Osteocyte (in vitro differentiated cells): Measurements from ENCODE around the gene SRC. TPM values are rescaled to one million over a fixed set of nuclear protein-coding genes. Genes with fewer than 3 reads are reported as not detected.

ENCODE experiments used
- DNase-seq: peaks from one replicate; pipeline ENCODE4 v3.0.0; 2021; ENCODE audit warnings: mixed read lengths; ENCODE audit not compliant: unreplicated experiment; ENCODE audit errors: extremely low spot score
- H3K27ac Mint-ChIP-seq: one replicate; pipeline ENCODE4 v1.8.0; 2021; ENCODE audit warnings: mild to moderate bottlenecking, mixed read lengths; ENCODE audit not compliant: unreplicated experiment
- H3K27me3 Mint-ChIP-seq: one replicate; pipeline ENCODE4 v1.8.0; 2021; ENCODE audit warnings: mixed read lengths; ENCODE audit not compliant: unreplicated experiment
- H3K36me3 Mint-ChIP-seq: one replicate; pipeline ENCODE4 v1.8.0; 2021; ENCODE audit warnings: mixed read lengths; ENCODE audit not compliant: unreplicated experiment
- H3K4me1 Mint-ChIP-seq: one replicate; pipeline ENCODE4 v1.8.0; 2021; ENCODE audit warnings: mixed read lengths; ENCODE audit not compliant: unreplicated experiment
- H3K4me3 Mint-ChIP-seq: one replicate; pipeline ENCODE4 v1.8.0; 2021; ENCODE audit warnings: mild to moderate bottlenecking, moderate library complexity, mixed read lengths; ENCODE audit not compliant: unreplicated experiment
- H3K9me3 Mint-ChIP-seq: one replicate; pipeline ENCODE4 v1.8.0; 2021; ENCODE audit warnings: mixed read lengths; ENCODE audit not compliant: unreplicated experiment
- total RNA-seq: library from RNA; stranded (reverse); gene quantifications from 2 replicates; pipeline ENCODE4 v1.2.1, GENCODE V29; 2021
- TF ChIP-seq, protein P1 (sequence below): fragments of 200-600 bp; sonication (generic); IDR thresholded peaks from 2 replicates; pipeline ENCODE4 v1.5.0; 2021; ENCODE audit warnings: antibody characterized with exemption, mild to moderate bottlenecking, moderate library complexity

SRC gene
- total RNA-seq, 1 donor from 2014 or later = 32.5 TPM

DNA sequence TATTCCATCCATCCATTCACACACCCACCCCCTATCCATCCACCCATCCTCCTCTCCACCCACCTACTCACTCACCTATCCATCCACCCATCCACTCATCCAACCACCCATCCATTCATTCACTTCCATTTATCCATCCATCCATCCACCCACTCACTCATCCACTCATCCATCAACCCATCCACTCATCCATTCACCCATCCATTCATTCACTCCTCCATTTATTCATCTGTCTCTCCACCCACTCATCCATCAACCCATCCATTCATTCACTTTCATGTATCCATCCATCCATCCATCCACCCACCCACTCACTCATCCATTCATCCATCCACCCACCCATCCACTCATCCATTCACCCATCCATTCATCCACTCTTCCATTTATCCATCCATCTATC is 84.1 kb downstream of the SRC start:
- no peaks in the 10 kb centered on the region for H3K4me1 Mint-ChIP-seq
- H3K4me3 Mint-ChIP-seq = no peak overlapping the region
- H3K27ac Mint-ChIP-seq = no peak overlapping the region
- H3K27me3 Mint-ChIP-seq = peaks cover 4% of the 10 kb centered on the region
- H3K9me3 Mint-ChIP-seq = no peaks in the 10 kb centered on the region
- TF ChIP-seq, protein P1, sequence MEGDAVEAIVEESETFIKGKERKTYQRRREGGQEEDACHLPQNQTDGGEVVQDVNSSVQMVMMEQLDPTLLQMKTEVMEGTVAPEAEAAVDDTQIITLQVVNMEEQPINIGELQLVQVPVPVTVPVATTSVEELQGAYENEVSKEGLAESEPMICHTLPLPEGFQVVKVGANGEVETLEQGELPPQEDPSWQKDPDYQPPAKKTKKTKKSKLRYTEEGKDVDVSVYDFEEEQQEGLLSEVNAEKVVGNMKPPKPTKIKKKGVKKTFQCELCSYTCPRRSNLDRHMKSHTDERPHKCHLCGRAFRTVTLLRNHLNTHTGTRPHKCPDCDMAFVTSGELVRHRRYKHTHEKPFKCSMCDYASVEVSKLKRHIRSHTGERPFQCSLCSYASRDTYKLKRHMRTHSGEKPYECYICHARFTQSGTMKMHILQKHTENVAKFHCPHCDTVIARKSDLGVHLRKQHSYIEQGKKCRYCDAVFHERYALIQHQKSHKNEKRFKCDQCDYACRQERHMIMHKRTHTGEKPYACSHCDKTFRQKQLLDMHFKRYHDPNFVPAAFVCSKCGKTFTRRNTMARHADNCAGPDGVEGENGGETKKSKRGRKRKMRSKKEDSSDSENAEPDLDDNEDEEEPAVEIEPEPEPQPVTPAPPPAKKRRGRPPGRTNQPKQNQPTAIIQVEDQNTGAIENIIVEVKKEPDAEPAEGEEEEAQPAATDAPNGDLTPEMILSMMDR = no peak
- H3K36me3 Mint-ChIP-seq = no peaks in the 10 kb centered on the region
- no peak for DNase-seq

DNA sequence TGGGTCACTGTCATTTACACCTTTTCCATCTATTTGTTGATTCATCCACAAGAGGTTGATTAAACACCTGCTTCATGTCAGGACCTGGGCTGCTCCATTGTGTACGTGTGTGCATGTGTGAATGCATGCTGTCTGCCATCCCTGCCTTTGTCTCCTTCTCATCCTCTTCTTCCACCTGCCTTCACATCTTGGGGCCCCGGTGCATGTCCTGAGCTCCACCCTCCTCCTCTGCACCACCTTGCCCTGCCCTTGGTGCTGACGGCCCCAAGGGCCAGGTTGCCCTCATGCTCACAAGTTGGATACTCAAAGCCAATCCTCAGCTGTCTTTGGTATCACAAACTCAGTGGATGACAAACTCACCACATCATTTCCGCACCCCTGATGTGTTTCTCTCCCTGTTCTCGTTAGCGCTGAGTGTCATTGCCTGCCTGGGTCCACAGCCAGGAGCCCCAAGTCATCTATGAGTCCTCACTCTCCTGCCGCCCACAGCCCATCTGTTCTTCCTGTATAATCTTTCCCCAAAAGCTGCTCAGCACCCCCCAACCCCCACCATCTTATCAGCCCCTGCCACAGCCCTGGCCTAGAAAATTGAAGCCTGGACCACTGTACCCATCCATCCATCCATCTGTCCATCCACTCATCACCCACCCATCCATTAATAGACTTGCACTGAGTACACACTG is 85.0 kb downstream of the SRC start:
- no peaks in the 10 kb centered on the region for H3K9me3 Mint-ChIP-seq

DNA sequence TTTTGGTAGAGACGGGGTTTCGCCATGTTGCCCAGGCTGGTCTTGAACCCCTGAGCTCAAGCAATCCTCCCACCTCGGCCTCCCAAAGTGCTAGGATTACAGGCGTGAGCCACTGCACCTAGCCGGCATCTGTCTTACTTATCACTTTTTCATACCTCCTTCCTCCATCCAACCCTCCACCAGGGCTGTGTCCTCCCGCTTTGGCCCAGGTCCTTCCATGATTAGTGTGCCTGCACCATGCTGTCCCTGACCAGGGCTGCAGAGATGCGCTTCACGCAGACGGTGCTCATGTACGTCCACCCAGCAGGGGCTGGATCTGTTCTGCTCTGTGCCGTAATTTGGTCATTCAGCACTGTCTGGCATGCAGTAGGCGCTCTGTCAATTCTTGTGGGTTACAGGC is 85.8 kb downstream of the SRC start:
- H3K36me3 Mint-ChIP-seq = no peaks in the 10 kb centered on the region
- TF ChIP-seq, protein P1 = no peak
- no peak for DNase-seq
- H3K9me3 Mint-ChIP-seq = no peaks in the 10 kb centered on the region
- H3K4me3 Mint-ChIP-seq = no peak overlapping the region
- no peaks in the 10 kb centered on the region for H3K27me3 Mint-ChIP-seq
- no peak overlapping the region for H3K27ac Mint-ChIP-seq
- no peaks in the 10 kb centered on the region for H3K4me1 Mint-ChIP-seq

More for the DNA sequence above, 85.0 kb downstream of the SRC start:
- no peak for DNase-seq
- H3K27me3 Mint-ChIP-seq = no peaks in the 10 kb centered on the region
- no peaks in the 10 kb centered on the region for H3K36me3 Mint-ChIP-seq
- TF ChIP-seq, protein P1 = no peak
- no peaks in the 10 kb centered on the region for H3K4me1 Mint-ChIP-seq
- no peak overlapping the region for H3K27ac Mint-ChIP-seq
- H3K4me3 Mint-ChIP-seq = no peak overlapping the region

DNA sequence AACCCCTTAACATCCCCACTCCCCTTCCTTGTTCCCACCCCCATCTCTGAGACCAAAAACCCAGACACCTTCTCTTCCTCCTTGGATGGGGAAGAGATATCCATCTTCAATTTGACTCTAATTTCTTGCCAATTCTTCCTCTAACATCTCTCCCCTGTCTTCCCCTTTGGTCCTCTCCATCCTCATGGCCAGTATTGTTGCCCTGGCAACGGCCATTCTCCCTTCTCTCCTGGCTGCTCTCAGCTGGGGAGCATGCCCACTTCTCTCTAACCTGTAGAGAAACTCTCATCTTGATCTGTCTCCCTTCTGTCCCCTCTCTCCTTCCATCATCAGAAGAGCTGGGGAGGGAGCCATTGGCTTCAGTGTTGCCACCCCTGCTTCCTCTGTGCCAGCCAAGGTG is 86.7 kb downstream of the SRC start:
- H3K27me3 Mint-ChIP-seq = no peaks in the 10 kb centered on the region
- H3K4me1 Mint-ChIP-seq = no peaks in the 10 kb centered on the region
- H3K9me3 Mint-ChIP-seq = no peaks in the 10 kb centered on the region
- TF ChIP-seq, protein P1 = no peak
- no peaks in the 10 kb centered on the region for H3K36me3 Mint-ChIP-seq
- no peak overlapping the region for H3K27ac Mint-ChIP-seq
- no peak overlapping the region for H3K4me3 Mint-ChIP-seq
- no peak for DNase-seq

GRCh38 chr20:37435607-37436006 is 89.7 kb downstream of the SRC start:
- no peak overlapping the region for H3K4me3 Mint-ChIP-seq
- DNase-seq = no peak
- H3K36me3 Mint-ChIP-seq = no peaks in the 10 kb centered on the region
- H3K4me1 Mint-ChIP-seq = no peaks in the 10 kb centered on the region
- TF ChIP-seq, protein P1 = no peak
- peaks cover 13% of the 10 kb centered on the region for H3K27me3 Mint-ChIP-seq
- H3K27ac Mint-ChIP-seq = no peak overlapping the region
- H3K9me3 Mint-ChIP-seq = no peaks in the 10 kb centered on the region
